Stomach (tissue), 9 donors: ENCODE results near the gene LRRC27. TPM values are rescaled to one million over a fixed set of nuclear protein-coding genes. Genes with fewer than 3 reads are reported as not detected.

Experiments used
- DNase-seq, 2 donors: peaks; one replicate each; pipeline versions ENCODE4 v3.0.0 to v3.0.0-alpha.2; 2013 to 2019
- H3K27ac ChIP-seq, 5 donors: fragments of 200-600 bp in 4 of 5; sonication (generic) in 4 of 5; one replicate each; pipeline ENCODE4 v1.5.1; 2013 to 2019; ENCODE audit warnings: mild to moderate bottlenecking in 1 of 5, moderate library complexity in 1 of 5
- H3K27me3 ChIP-seq, 3 donors: fragments of 200-600 bp; sonication (generic); one replicate each; pipeline ENCODE4 v1.5.1; 2017 to 2019; ENCODE audit warnings: mixed run types in 1 of 3
- H3K36me3 ChIP-seq, 4 donors: fragments of 200-600 bp; sonication (generic); 1 replicate in 3 of 4; 2 replicates in 1 of 4; pipeline ENCODE4 v1.5.1; 2016 to 2019
- H3K4me1 ChIP-seq, 4 donors: fragments of 200-600 bp; sonication (generic); one replicate each; pipeline ENCODE4 v1.5.1; 2016 to 2019
- H3K4me3 ChIP-seq, 4 donors: fragments of 200-600 bp; sonication (generic) in 3 of 4; one replicate each; pipeline ENCODE4 v1.5.1; 2016 to 2019; ENCODE audit warnings: mild to moderate bottlenecking in 1 of 4
- H3K9me3 ChIP-seq, 4 donors: fragments of 200-600 bp; sonication (generic); one replicate each; pipeline ENCODE4 v1.5.1; 2016 to 2019
- CTCF ChIP-seq, 7 experiments: fragments of 450-650 bp in 4 of 7; fragments of 200-600 bp in 3 of 7; sonication (generic) in 3 of 7; IDR thresholded peaks; one replicate each; pipeline ENCODE4 v1.5.1; 2016 to 2019; ENCODE audit warnings: antibody characterized with exemption in 7 of 7, control low read depth in 2 of 7, mild to moderate bottlenecking in 1 of 7
- EP300 ChIP-seq: sonication (generic); formaldehyde crosslinking; IDR thresholded peaks from one replicate; pipeline ENCODE4 v1.6.1; 2017; ENCODE audit warnings: antibody characterized with exemption
- POLR2A ChIP-seq, 4 donors: fragments of 450-650 bp; IDR thresholded peaks; one replicate each; pipeline ENCODE4 v1.6.1; 2016; ENCODE audit warnings: antibody characterized with exemption in 4 of 4, control low read depth in 2 of 4, mild to moderate bottlenecking in 1 of 4, moderate library complexity in 1 of 4
- POLR2AphosphoS5 ChIP-seq, 3 donors: sonication (generic); formaldehyde crosslinking; IDR thresholded peaks; one replicate each; pipeline ENCODE4 v1.6.1; 2016; ENCODE audit warnings: antibody characterized with exemption in 3 of 3
- WGBS, 5 donors: extraction: QIAGEN DNeasy Blood & Tissue Kit in 3 of 5; methylation state at CpG; one replicate each; pipeline versions ENCODE4 v1.1.5 to v1.1.7; 2013 to 2018; 5-methylcytosine and 5-hydroxymethylcytosine counted together
- intact Hi-C: fragments of 100-400 bp; cut with DNase I; formaldehyde crosslinking; loops from one replicate; pipeline ENCODE4 v1.15.1; 2023; ENCODE audit warnings: low total_unique reads
- polyA plus RNA-seq, 3 donors: library from polyadenylated mRNA; stranded (reverse); fragments of 200-250 nt; gene quantifications; one replicate each; pipeline ENCODE4 v1.2.3, GENCODE V29; 2013
- total RNA-seq, 5 donors: library from RNA; depleted of rRNA; stranded (reverse); fragments of >200 nt; gene quantifications; one replicate each; pipeline versions ENCODE4 v1.1.0 to v1.2.3, GENCODE V29; 2014 to 2016
- donor health status: healthy with polysubstance abuse.
- donor health status: Bipolar disorder and iron deficiency.
- donor health status: healthy.

The LRRC27 gene
- total and polyA plus RNA-seq, 8 donors: 4.2 to 31.3 (median 11.1) TPM

- H3K27ac ChIP-seq: no peak overlapping the region
- H3K27me3 ChIP-seq: no peaks in the 10 kb centered on the region
- DNase-seq: no peak
- H3K36me3 ChIP-seq: peaks cover 0 to 22% (median 2%) of the 10 kb centered on the region in 4 donors
- no peaks in the 10 kb centered on the region for H3K9me3 ChIP-seq
- intact Hi-C loops: no loop called here
- peaks cover 9 to 37% (median 24%) of the 10 kb centered on the region in 4 donors for H3K4me1 ChIP-seq
- no peak overlapping the region for H3K4me3 ChIP-seq
- WGBS, 5 donors: 87 to 97% (median 90%) methylated on average over 11 of the region's 11 CpGs
- TF ChIP-seq EP300: no peak
- no peak for TF ChIP-seq CTCF (IDR thresholded peaks at IDR 0.05)
- no peak for TF ChIP-seq POLR2A (IDR thresholded peaks at IDR 0.05)
- no peak for TF ChIP-seq POLR2AphosphoS5 (IDR thresholded peaks at IDR 0.05)
Measured at GRCh38 chr10:132326344-132326889, 5.6 kb upstream of the LRRC27 start.

GRCh38 chr10:132326925-132327324 is 5.1 kb upstream of the LRRC27 start:
- DNase-seq: no peak
- WGBS, 5 donors: 75 to 85% (median 84%) methylated on average over 4 of the region's 4 CpGs

GRCh38 chr10:132328106-132328505 is 3.9 kb upstream of the LRRC27 start:
- no peaks in the 10 kb centered on the region for H3K27me3 ChIP-seq
- no peaks in the 10 kb centered on the region for H3K9me3 ChIP-seq
- H3K36me3 ChIP-seq: peaks cover 0 to 22% (median 2%) of the 10 kb centered on the region in 4 donors
- no peak for TF ChIP-seq EP300
- TF ChIP-seq CTCF (IDR thresholded peaks at IDR 0.05): no peak
- no peak overlapping the region for H3K27ac ChIP-seq
- intact Hi-C loops: no loop called here
- DNase-seq: no peak
- H3K4me3 ChIP-seq: no peak overlapping the region
- H3K4me1 ChIP-seq: peaks cover 16 to 47% (median 34%) of the 10 kb centered on the region in 4 donors
- WGBS, 5 donors: 86 to 94% (median 94%) methylated on average over 9 of the region's 9 CpGs

More at GRCh38 chr10:132326925-132327324, 5.1 kb upstream of the LRRC27 start:
- Histone ChIP-seq H3K9me3 (no peaks in the 10 kb centered on the region), H3K4me3 (no peak overlapping the region), H3K36me3 (peaks cover 0 to 22% (median 2%) of the 10 kb centered on the region in 4 donors), H3K27me3 (no peaks in the 10 kb centered on the region), H3K4me1 (peaks cover 9 to 37% (median 24%) of the 10 kb centered on the region in 4 donors), H3K27ac (no peak overlapping the region)
- intact Hi-C loops: no loop called here
- no peak for TF ChIP-seq POLR2A (IDR thresholded peaks at IDR 0.05)
- TF ChIP-seq EP300: no peak
- TF ChIP-seq CTCF (IDR thresholded peaks at IDR 0.05): no peak
- TF ChIP-seq POLR2AphosphoS5 (IDR thresholded peaks at IDR 0.05): no peak

GRCh38 chr10:132328738-132329137 is 3.3 kb upstream of the LRRC27 start:
- peak overlapping the region in 2 of 5 donors; percentile 90 to 91 for H3K27ac ChIP-seq
- WGBS, 5 donors: 62 to 74% (median 67%) methylated on average over 8 of the region's 8 CpGs
- intact Hi-C loops: no loop called here
- no peak overlapping the region for H3K4me3 ChIP-seq
- TF ChIP-seq POLR2AphosphoS5 (IDR thresholded peaks at IDR 0.05): no peak
- TF ChIP-seq POLR2A (IDR thresholded peaks at IDR 0.05): no peak
- no peak for TF ChIP-seq EP300
- no peak for TF ChIP-seq CTCF (IDR thresholded peaks at IDR 0.05)
- H3K27me3 ChIP-seq: no peaks in the 10 kb centered on the region
- no peaks in the 10 kb centered on the region for H3K9me3 ChIP-seq
- H3K4me1 ChIP-seq: peaks cover 16 to 50% (median 36%) of the 10 kb centered on the region in 4 donors
- peak in 1 of 2 donors; percentile 37 for DNase-seq
- peaks cover 0 to 22% (median 3%) of the 10 kb centered on the region in 4 donors for H3K36me3 ChIP-seq
